Fibroblast of peridontal ligament (primary cell): ENCODE results near the gene FOXP3.

ENCODE experiments used
- DNase-seq: peaks from one replicate; pipeline ENCODE4 v3.0.0-alpha.2; 2010; ENCODE audit errors: extremely low read depth

The FOXP3 gene

GRCh38 chrX:49250066-49250465 is 14.4 kb downstream of the FOXP3 start:
- DNase-seq: no peak

- no peak for DNase-seq
These were observed 14.9 kb downstream of the FOXP3 start for GRCh38 chrX:49249616-49250015.

DNA sequence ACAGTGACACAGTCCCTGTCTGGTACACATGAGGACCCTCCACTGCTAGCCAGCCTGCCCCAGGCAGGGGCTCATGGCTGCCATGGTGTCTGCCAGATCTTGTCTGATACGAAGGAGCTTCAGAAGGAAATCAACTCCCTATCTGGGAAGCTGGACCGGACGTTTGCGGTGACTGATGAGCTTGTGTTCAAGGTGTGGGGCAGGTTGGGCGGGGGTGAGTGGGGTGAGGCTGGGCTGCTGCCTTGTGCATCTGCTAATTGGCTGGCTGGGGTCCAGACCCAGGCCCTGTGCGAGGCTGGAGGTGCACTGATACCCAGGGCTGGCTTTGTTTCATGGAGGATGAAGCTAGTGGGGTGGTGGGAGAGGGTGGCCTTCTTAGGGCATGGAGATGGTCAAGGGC is 15.4 kb downstream of the FOXP3 start:
- DNase-seq: no peak

- no peak for DNase-seq
These were observed 16.3 kb downstream of the FOXP3 start for GRCh38 chrX:49247916-49248811.

- no peak for DNase-seq
These were observed 17.2 kb downstream of the FOXP3 start for GRCh38 chrX:49247346-49247745.

- no peak for DNase-seq
These were observed 18.0 kb downstream of the FOXP3 start for GRCh38 chrX:49246541-49246940.

- DNase-seq: no peak
These were observed 20.3 kb downstream of the FOXP3 start for GRCh38 chrX:49244207-49244606.

DNA sequence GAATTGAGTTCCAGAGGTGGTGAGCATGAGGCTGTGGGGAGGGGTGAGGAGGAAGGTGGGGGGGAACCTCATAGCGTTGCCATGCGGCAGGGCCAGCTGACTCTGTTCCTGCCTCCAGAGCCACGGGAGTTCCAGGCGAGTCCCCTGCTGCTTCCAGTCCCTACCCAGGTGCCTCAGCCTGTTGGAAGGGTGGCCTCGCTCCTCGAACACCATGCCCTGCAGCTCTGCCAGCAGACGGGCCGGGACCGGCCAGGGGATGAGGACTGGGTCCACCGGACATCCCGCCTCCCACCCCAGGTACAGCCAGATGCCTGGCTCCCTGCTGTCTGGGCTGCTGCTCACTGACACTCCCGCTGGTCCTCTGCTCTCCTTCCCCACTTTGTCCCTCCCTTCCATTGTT is 21.3 kb downstream of the FOXP3 start:
- no peak for DNase-seq

GRCh38 chrX:49242545-49243066 is 21.9 kb downstream of the FOXP3 start:
- DNase-seq: no peak

DNA sequence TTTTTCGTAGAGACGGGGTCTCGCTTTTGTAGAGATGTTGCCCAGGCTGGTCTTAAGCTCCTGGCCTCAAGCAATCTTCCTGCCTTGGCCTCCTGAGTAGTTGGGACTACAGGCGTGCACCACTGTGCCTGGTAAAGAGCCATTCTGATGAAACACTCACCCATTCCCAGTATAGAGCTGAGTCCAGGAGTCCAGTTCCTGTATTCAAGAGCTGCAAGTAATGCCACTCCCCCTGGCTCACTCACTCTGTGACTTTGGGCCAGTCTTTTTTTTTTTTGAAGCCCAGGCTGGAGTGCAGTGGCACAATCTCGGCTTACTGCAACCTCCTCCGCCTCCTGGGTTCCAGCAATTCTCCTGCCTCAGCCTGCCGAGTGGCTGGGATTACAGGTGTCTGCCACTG is 25.8 kb downstream of the FOXP3 start:
- DNase-seq: no peak

DNA sequence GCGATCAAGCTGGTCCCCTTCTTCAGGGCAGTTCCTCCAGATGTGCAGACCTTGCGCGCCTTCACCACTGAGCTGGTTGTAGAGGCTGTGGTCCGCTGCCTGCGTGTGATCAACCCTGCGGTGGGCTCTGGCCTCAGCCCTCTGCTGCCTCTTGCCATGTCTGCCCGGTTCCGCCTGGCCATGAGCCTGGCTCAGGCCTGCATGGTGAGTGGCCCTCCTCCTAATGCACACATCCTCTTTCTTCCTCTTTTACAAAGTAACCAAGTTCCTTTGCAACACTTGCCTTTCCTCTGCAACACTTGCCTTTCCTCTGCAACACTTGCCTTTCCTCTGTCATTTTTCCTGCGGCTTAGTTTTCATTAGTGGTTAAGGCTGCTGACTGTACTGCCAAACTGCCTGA is 27.4 kb downstream of the FOXP3 start:
- DNase-seq: no peak

DNA sequence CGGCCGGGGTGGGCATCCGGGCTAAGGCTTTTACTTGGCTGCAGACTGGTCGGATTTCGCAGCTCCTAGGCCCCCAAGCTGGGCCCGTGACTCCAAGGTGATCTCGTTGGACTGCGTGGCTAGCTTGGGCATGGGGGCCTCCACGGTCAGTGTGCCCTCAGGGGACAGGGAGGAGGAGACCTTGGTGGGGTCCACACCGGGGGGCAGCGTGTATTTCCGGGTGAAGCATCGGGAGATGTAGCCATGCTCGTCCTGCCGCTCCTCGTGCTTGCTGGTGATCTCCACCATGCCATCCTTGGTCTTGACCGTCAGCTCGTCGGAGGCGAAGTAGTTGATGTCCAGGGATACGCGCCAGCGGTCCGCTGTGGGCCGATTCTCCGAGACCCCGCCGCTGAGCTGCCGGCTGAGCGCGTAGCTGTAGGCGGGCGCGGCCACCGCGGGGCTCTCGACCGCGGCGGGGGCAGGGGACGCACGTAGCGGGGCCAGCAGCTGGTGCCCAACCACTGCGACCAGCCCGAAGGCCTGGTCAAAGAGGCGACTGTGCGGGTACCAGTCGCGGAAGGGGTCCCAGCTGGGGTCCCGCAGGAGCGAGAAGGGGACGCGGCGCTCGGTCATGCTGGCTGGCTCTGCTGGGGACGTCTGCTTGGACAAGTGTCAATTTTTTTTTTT is 30.5 kb downstream of the FOXP3 start:
- no peak for DNase-seq

- DNase-seq: no peak
These were observed 31.3 kb downstream of the FOXP3 start, which contains the start of gene CACNA1F for GRCh38 chrX:49233176-49233575. Gene CACNA1F (minus strand): TSS chrX:49233340. CDS start chrX:49233309, 31 bp downstream.

- no peak for DNase-seq
These were observed 32.0 kb downstream of the FOXP3 start for GRCh38 chrX:49232525-49232924.

GRCh38 chrX:49231333-49232000 is 33.0 kb downstream of the FOXP3 start:
- DNase-seq: no peak

GRCh38 chrX:49230500-49231232 is 33.8 kb downstream of the FOXP3 start:
- no peak for DNase-seq

GRCh38 chrX:49228185-49228584 is 36.3 kb downstream of the FOXP3 start:
- DNase-seq: no peak

DNA sequence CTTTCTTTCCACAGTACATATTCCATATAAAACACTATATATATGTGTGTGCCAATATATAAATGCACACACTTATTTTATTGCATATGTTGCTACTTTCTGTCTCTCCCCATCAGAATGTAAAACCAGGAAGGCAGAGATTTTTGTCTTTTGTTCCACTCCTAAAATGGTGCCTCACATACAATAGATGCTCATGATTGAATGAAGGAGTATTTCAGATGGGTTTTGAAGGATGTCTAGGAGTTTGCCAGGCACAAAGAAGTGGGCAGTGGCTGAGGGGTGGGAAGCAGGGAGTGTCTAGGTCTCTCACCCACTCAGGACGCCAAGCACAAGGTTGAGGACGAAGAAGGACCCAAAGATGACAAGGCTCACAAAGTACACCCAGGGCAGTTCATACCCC is 36.8 kb downstream of the FOXP3 start:
- DNase-seq: no peak

- no peak for DNase-seq
These were observed 37.6 kb downstream of the FOXP3 start for GRCh38 chrX:49226946-49227345.

GRCh38 chrX:49225858-49226257 is 38.7 kb downstream of the FOXP3 start:
- no peak for DNase-seq

- DNase-seq: no peak
These were observed 42.6 kb downstream of the FOXP3 start for GRCh38 chrX:49221868-49222267.

GRCh38 chrX:49220100-49220499 is 44.4 kb downstream of the FOXP3 start:
- no peak for DNase-seq
